Measurements from ENCODE around the gene NOP14. TPM values are rescaled to one million over a fixed set of nuclear protein-coding genes. Genes with fewer than 3 reads are reported as not detected.
A peak's percentile ranks its signal among the peaks of the same experiment; 100 is the strongest.

The NOP14 gene
- total RNA-seq, 1 experiment from 2014 or later = 50.1 TPM

GRCh38 chr4:2911868-2912267 lies 51.3 kb downstream of the NOP14 start:
- peak overlapping the region in 1 of 3 experiments; percentile 90; a peak in 1 of 7 replicates for H3K27ac Mint-ChIP-seq

More at GRCh38 chr4:2911868-2912267, 51.3 kb downstream of the NOP14 start:
- Histone ChIP-seq H2AK5ac (ENCODE audit: insufficient read length, low read length) (no peak overlapping the region), H3T11ph (ENCODE audit: low read length) (no peak overlapping the region), H3K9me3 (ENCODE audit: control insufficient read depth, low read depth, low read length) (no peaks in the 10 kb centered on the region), H2BK120ac (ENCODE audit: low read depth, low read length, poor library complexity, severe bottlenecking) (no peak overlapping the region), H3K79me2 (ENCODE audit: insufficient read depth, low read length) (no peaks in the 10 kb centered on the region), H4K91ac (ENCODE audit: insufficient read length, low read depth, low read length) (no peak overlapping the region), H3K23me2 (ENCODE audit: insufficient read length, low read depth, low read length, poor library complexity, severe bottlenecking) (no peaks in the 10 kb centered on the region), H3K23ac (ENCODE audit: insufficient read length, low read depth, low read length) (no peak overlapping the region), H3K4me1 (ENCODE audit: insufficient read depth, low read length) (no peaks in the 10 kb centered on the region), H3K27me3 (ENCODE audit: insufficient read depth, low read length) (no peaks in the 10 kb centered on the region), H4K8ac (replicated peaks; ENCODE audit: insufficient read length, low read depth, low read length) (no peak overlapping the region), H3K27ac (ENCODE audit: insufficient read length, low read depth, low read length) (no peak overlapping the region), H4K20me1 (ENCODE audit: control insufficient read depth, insufficient read depth, insufficient read length) (no peaks in the 10 kb centered on the region), H3K14ac (ENCODE audit: insufficient read depth, low read length) (no peak overlapping the region), H3K79me1 (ENCODE audit: insufficient read depth, low read depth, low read length, poor library complexity, severe bottlenecking) (no peaks in the 10 kb centered on the region), H2BK15ac (ENCODE audit: low read depth, low read length) (no peak overlapping the region), H3K4me2 (ENCODE audit: insufficient read depth, insufficient read length, low read length) (no peak overlapping the region), H3K9ac (ENCODE audit: extremely low read depth, insufficient read length, low read length) (no peak overlapping the region), H3K56ac (ENCODE audit: insufficient read length, low read depth, low read length) (no peak overlapping the region), H4K5ac (ENCODE audit: insufficient read length, low read depth, low read length) (no peak overlapping the region), H3K18ac (ENCODE audit: insufficient read length, low read depth, low read length) (no peak overlapping the region), H2BK5ac (ENCODE audit: insufficient read length, low read length) (no peak overlapping the region), H2AFZ (ENCODE audit: low read length) (no peak overlapping the region), H3K4ac (ENCODE audit: low read depth, low read length) (no peak overlapping the region), H2BK12ac (ENCODE audit: insufficient read length, low read depth, low read length) (no peak overlapping the region), H2BK20ac (ENCODE audit: low read depth, low read length, poor library complexity, severe bottlenecking) (no peak overlapping the region)
- TF ChIP-seq, protein P1, sequence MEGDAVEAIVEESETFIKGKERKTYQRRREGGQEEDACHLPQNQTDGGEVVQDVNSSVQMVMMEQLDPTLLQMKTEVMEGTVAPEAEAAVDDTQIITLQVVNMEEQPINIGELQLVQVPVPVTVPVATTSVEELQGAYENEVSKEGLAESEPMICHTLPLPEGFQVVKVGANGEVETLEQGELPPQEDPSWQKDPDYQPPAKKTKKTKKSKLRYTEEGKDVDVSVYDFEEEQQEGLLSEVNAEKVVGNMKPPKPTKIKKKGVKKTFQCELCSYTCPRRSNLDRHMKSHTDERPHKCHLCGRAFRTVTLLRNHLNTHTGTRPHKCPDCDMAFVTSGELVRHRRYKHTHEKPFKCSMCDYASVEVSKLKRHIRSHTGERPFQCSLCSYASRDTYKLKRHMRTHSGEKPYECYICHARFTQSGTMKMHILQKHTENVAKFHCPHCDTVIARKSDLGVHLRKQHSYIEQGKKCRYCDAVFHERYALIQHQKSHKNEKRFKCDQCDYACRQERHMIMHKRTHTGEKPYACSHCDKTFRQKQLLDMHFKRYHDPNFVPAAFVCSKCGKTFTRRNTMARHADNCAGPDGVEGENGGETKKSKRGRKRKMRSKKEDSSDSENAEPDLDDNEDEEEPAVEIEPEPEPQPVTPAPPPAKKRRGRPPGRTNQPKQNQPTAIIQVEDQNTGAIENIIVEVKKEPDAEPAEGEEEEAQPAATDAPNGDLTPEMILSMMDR (conservative IDR thresholded peaks at IDR 0.05) = no peak
- H3K9me3 Mint-ChIP-seq = peaks cover 3 to 4% of the 10 kb centered on the region in 2 experiments; a peak in 2 of 5 replicates
- no peaks in the 10 kb centered on the region for H3K4me1 Mint-ChIP-seq
- no CpG with 5 or more reads among the region's 3 CpGs for WGBS (ENCODE audit: extremely low coverage, insufficient read length, low lambda C conversion rate)
- H3K4me3 Mint-ChIP-seq = no peak overlapping the region
- no peaks in the 10 kb centered on the region for H3K27me3 Mint-ChIP-seq (ENCODE audit: low read depth)
- DNase-seq = no peak
- peaks cover 43 to 92% (median 79%) of the 10 kb centered on the region in 3 experiments for H3K36me3 Mint-ChIP-seq (ENCODE audit: insufficient read depth in 1 of 3, low read depth in 3 of 3)

Data from H9 (cell line).